HepG2 (cell line): Measurements from ENCODE around the gene DKKL1. TPM values are rescaled to one million over a fixed set of nuclear protein-coding genes. Genes with fewer than 3 reads are reported as not detected.

ENCODE experiments used
- ATAC-seq: fragments of 200-7000 bp; cut with Tn5 transposase; 3 replicates; pipeline ENCODE4 v1.9.1; 2020; ENCODE audit warnings: mild to moderate bottlenecking, moderate library complexity
- BruUV-seq: library from RNA; stranded (reverse); fragments of 400-500 nt; replicated peaks from 2 replicates; lab custom pipeline; 2021; lab: Mats Ljungman, UMichigan
- CTCF ChIA-PET: fragments of 300-600 bp; formaldehyde crosslinking; extraction: SDS; loops from one replicate; lab custom pipeline; 2021; ENCODE audit warnings: low total read pairs, inconsistent platforms, low intra/inter-chr PET ratio; lab: Yijun Ruan, JAX
- POLR2A ChIA-PET: fragments of 350-600 bp; sonication (Branson Sonifier 250); formaldehyde crosslinking; loops from one replicate; lab custom pipeline; 2020; ENCODE audit warnings: antibody characterized with exemption, inconsistent platforms; lab: Yijun Ruan, JAX
- DNase-seq: peaks from one replicate; pipeline ENCODE4 v3.0.0-alpha.2; 2015; ENCODE audit warnings: low spot score
- FAIRE-seq: peaks from 3 replicates; lab custom pipeline; 2011; peaks lifted over from hg19 to GRCh38; lab: Jason Lieb, UNC
- H2AFZ ChIP-seq: one replicate; pipeline ENCODE4 v1.6.1; 2011; ENCODE audit warnings: low read length, inconsistent platforms
- H3K27ac ChIP-seq: fragments of 300-600 bp; 3 replicates; pipeline ENCODE4 v1.8.0; 2011; ENCODE audit warnings: mixed run types, mild to moderate bottlenecking, mixed read lengths, low read length, inconsistent platforms; ENCODE audit not compliant: insufficient read depth; ENCODE audit errors: extremely low read length
- H3K27me3 ChIP-seq, 2 experiments: fragments of 200-600 bp in 1 of 2; 2 replicates in 1 of 2; 3 replicates in 1 of 2; pipeline versions ENCODE4 v1.6.0 to v1.8.0; 2011; ENCODE audit warnings: low read length in 2 of 2, mild to moderate bottlenecking in 2 of 2, moderate library complexity in 2 of 2, inconsistent platforms in 1 of 2; ENCODE audit not compliant: insufficient read depth in 2 of 2, control insufficient read depth in 1 of 2
- H3K36me3 ChIP-seq, 2 experiments: fragments of 200-600 bp in 1 of 2; replicated peaks in 1 of 2; 2 replicates in 1 of 2; 3 replicates in 1 of 2; pipeline versions ENCODE4 v1.5.1 to v1.8.0; 2011; ENCODE audit warnings: low read length in 2 of 2, inconsistent platforms in 1 of 2; ENCODE audit not compliant: insufficient read depth in 2 of 2, control insufficient read depth in 1 of 2
- H3K4me1 ChIP-seq: 2 replicates; pipeline ENCODE4 v1.5.1; 2012; ENCODE audit warnings: low read length, inconsistent platforms; ENCODE audit not compliant: insufficient read depth
- H3K4me2 ChIP-seq: 2 replicates; pipeline ENCODE4 v1.6.0; 2011; ENCODE audit warnings: low read depth, low read length, inconsistent platforms
- H3K4me3 ChIP-seq, 3 experiments: fragments of 200-600 bp in 1 of 3; sonication (generic), shearing (Covaris generic) in 1 of 3; replicated peaks in 1 of 3; 2 replicates each; pipeline ENCODE4 v1.5.1; 2011 to 2016; ENCODE audit warnings: low read length in 3 of 3, inconsistent platforms in 2 of 3, low read depth in 2 of 3, mild to moderate bottlenecking in 2 of 3, control low read depth in 1 of 3, mixed read lengths in 1 of 3; ENCODE audit not compliant: insufficient read depth in 1 of 3
- H3K79me2 ChIP-seq: one replicate; pipeline ENCODE4 v1.6.1; 2011; ENCODE audit warnings: low read length, inconsistent platforms; ENCODE audit not compliant: insufficient read depth
- H3K9ac ChIP-seq: 2 replicates; pipeline ENCODE4 v1.6.0; 2011; ENCODE audit warnings: mild to moderate bottlenecking, low read depth, low read length, inconsistent platforms; ENCODE audit not compliant: insufficient read depth
- H3K9me3 ChIP-seq: 2 replicates; pipeline ENCODE4 v1.5.1; 2012; ENCODE audit warnings: mild to moderate bottlenecking, low read length
- H4K20me1 ChIP-seq: 2 replicates; pipeline ENCODE4 v1.6.0; 2011; ENCODE audit warnings: inconsistent platforms, mild to moderate bottlenecking, low read length, moderate library complexity; ENCODE audit not compliant: insufficient read depth
- ADNP ChIP-seq: sonication (generic); formaldehyde crosslinking; IDR thresholded peaks from 2 replicates; pipeline ENCODE4 v1.4.0; 2020; ENCODE audit warnings: missing genetic modification reagents
- CHCHD3 ChIP-seq: sonication (generic); formaldehyde crosslinking; IDR thresholded peaks from 2 replicates; pipeline ENCODE4 v1.8.0; 2022; ENCODE audit warnings: mild to moderate bottlenecking, missing genetic modification reagents, moderate library complexity
- ELF3 ChIP-seq: IDR thresholded peaks from 2 replicates; pipeline ENCODE4 v1.6.1; 2016; ENCODE audit warnings: missing genetic modification reagents, missing compliant biosample characterization
- NCOA2 ChIP-seq: sonication (generic); formaldehyde crosslinking; IDR thresholded peaks from 2 replicates; pipeline ENCODE4 v1.8.0; 2022; ENCODE audit warnings: inconsistent platforms
- RFX5 ChIP-seq: IDR thresholded peaks from 2 replicates; pipeline ENCODE4 v1.6.1; 2011; ENCODE audit warnings: low read depth, low read length, improper control_type of control experiment
- SAFB2 ChIP-seq: sonication (generic); formaldehyde crosslinking; IDR thresholded peaks from 2 replicates; pipeline ENCODE4 v1.5.1; 2020; ENCODE audit warnings: missing genetic modification reagents, low read depth, mild to moderate bottlenecking, borderline replicate concordance
- SATB2 ChIP-seq: sonication (generic); formaldehyde crosslinking; IDR thresholded peaks from 2 replicates; pipeline ENCODE4 v1.5.0; 2020; ENCODE audit warnings: missing genetic modification reagents
- USF2 ChIP-seq, 2 experiments: sonication (generic) in 1 of 2; formaldehyde crosslinking in 1 of 2; IDR thresholded peaks; 2 replicates each; pipeline versions ENCODE4 v1.5.1 to v1.6.1; 2011 to 2020; ENCODE audit warnings: borderline replicate concordance in 1 of 2, low read depth in 1 of 2, low read length in 1 of 2, mild to moderate bottlenecking in 1 of 2, missing genetic modification reagents in 1 of 2, moderate library complexity in 1 of 2
- YY1 ChIP-seq: IDR thresholded peaks from 2 replicates; pipeline ENCODE4 v1.6.1; 2011; ENCODE audit warnings: low read length, low read depth, moderate library complexity, mild to moderate bottlenecking; ENCODE audit not compliant: insufficient read depth, insufficient replicate concordance
- ZNF17 ChIP-seq: sonication (generic); formaldehyde crosslinking; IDR thresholded peaks from 2 replicates; pipeline ENCODE4 v1.5.0; 2020; ENCODE audit warnings: mild to moderate bottlenecking, missing genetic modification reagents
- ZNF235 ChIP-seq: sonication (generic); formaldehyde crosslinking; IDR thresholded peaks from 2 replicates; pipeline ENCODE4 v1.8.1; 2023; ENCODE audit warnings: mild to moderate bottlenecking, missing genetic modification reagents, borderline replicate concordance
- ZNF292 ChIP-seq: sonication (generic); formaldehyde crosslinking; IDR thresholded peaks from 2 replicates; pipeline ENCODE4 v1.8.1; 2022; ENCODE audit warnings: mild to moderate bottlenecking, low read depth, missing genetic modification reagents, borderline replicate concordance
- ZNF30 ChIP-seq: sonication (generic); formaldehyde crosslinking; IDR thresholded peaks from 2 replicates; pipeline ENCODE4 v1.5.0; 2020; ENCODE audit warnings: mild to moderate bottlenecking, missing genetic modification reagents
- ZNF501 ChIP-seq: sonication (generic); formaldehyde crosslinking; IDR thresholded peaks from 2 replicates; pipeline ENCODE4 v1.5.1; 2020; ENCODE audit warnings: mild to moderate bottlenecking, moderate library complexity, missing genetic modification reagents
- ZNF614 ChIP-seq: IDR thresholded peaks from 2 replicates; pipeline ENCODE4 v1.6.1; 2018; ENCODE audit warnings: missing biosample characterization, missing genetic modification reagents, inconsistent platforms, borderline replicate concordance
- ZNF713 ChIP-seq: sonication (generic); formaldehyde crosslinking; IDR thresholded peaks from 2 replicates; pipeline ENCODE4 v1.4.0; 2020; ENCODE audit warnings: mild to moderate bottlenecking, missing genetic modification reagents
- WGBS: methylation state at CpG from one replicate; pipeline ENCODE4 v1.1.6; 2017; ENCODE audit warnings: low lambda C conversion rate; 5-methylcytosine and 5-hydroxymethylcytosine counted together
- in situ Hi-C: cut with HindIII; loops from 2 replicates; pipeline ENCODE4 v1.10.0; 2017; ENCODE audit warnings: low pct_unique_long_range_greater_than_20kb; ENCODE audit not compliant: extremely low pct_ligation_motif_present
- intact Hi-C: fragments of 100-400 bp; cut with micrococcal nuclease; formaldehyde crosslinking; loops from one replicate; pipeline ENCODE4 v1.10.0; 2022; ENCODE audit not compliant: unreplicated experiment
- polyA plus RNA-seq, 8 experiments: library from polyadenylated mRNA; depleted of rRNA in 3 of 8; stranded (reverse) in 7 of 8; unstranded in 1 of 8; fragments of >200 nt; fragmentation: Illumina TruSeq in 4 of 8; extraction: Trizol in 4 of 8; gene quantifications; 2 replicates each; pipeline versions ENCODE4 v1.2.1 to v1.2.3, GENCODE V29; 2011 to 2016; ENCODE audit warnings: low read depth in 4 of 8, missing spikeins in 1 of 8, mixed read lengths in 1 of 8; ENCODE audit not compliant: insufficient read depth in 1 of 8
- total RNA-seq, 5 experiments: library from RNA; depleted of rRNA; stranded (reverse); fragments of >200 nt; fragmentation: Illumina TruSeq; extraction: Trizol; gene quantifications; 2 replicates each; pipeline ENCODE4 v1.2.3, GENCODE V29; 2016; ENCODE audit warnings: low read depth in 1 of 5
- TF ChIP-seq, protein P1 (sequence below): sonication (generic); IDR thresholded peaks from 2 replicates; pipeline ENCODE4 v1.6.1; 2016; ENCODE audit warnings: low read depth, borderline replicate concordance

DKKL1 gene
- total and polyA plus RNA-seq, 2 of the 13 experiments (the other 11 are each of a cell fraction or from before 2014, with no cell fraction given): 0.30 to 0.31 TPM

GRCh38 chr19:49347191-49347590 is 16.5 kb upstream of the DKKL1 start:
- Histone ChIP-seq H3K4me3 (no peak overlapping the region), H3K27me3 (no peaks in the 10 kb centered on the region), H3K27ac (no peak overlapping the region), H3K36me3 (peaks cover 6 to 7% of the 10 kb centered on the region in 2 experiments; a peak in 2 of 5 replicates), H3K4me1 (no peaks in the 10 kb centered on the region), H3K9ac (no peak overlapping the region), H3K4me2 (no peak overlapping the region), H3K79me2 (no peaks in the 10 kb centered on the region), H4K20me1 (no peaks in the 10 kb centered on the region), H2AFZ (no peak overlapping the region), H3K9me3 (no peaks in the 10 kb centered on the region)
- no TSS peak for BruUV-seq
- POLR2A ChIA-PET: no interaction called here
- FAIRE-seq: no peak
- in situ Hi-C loops (no loop called here), intact Hi-C loops (no loop called here)
- no peak for ATAC-seq
- no peak for DNase-seq
- WGBS: 100% methylated on average over 12 of the region's 15 CpGs
- TF ChIP-seq SATB2 (CRISPR knock-in tag) (no peak), ZNF292 (CRISPR knock-in tag) (no peak), ZNF235 (no peak), ZNF501 (CRISPR knock-in tag) (no peak)
- CTCF ChIA-PET: no interaction called here

DNA sequence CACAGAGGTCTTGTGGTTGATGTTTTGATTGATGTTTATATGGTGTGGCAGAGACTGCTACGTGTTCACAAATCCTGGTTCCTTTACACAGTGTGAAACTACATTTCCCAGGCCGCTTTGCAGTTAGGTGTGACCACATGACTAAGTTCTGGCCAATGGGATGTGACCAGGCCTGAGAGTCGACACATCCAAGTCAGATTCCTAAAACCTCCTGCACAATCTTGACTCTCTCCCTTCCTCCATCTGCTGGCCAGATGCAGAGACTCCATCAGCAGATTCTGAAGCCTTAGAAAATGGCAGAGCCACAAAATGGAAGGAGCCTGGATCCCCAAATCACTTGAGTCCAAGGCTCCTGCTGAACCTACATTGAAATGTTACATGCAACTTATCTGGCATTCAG is 15.8 kb upstream of the DKKL1 start:
- POLR2A ChIA-PET: interaction anchor here (1.7 kb wide), 1 partner anchor 14 kb away, joined by 6 read pairs; the partner anchor contains the start of gene TEAD2
- peak; percentile 79 for ATAC-seq
- Histone ChIP-seq H3K27ac (no peak overlapping the region), H3K4me1 (no peaks in the 10 kb centered on the region), H3K9me3 (no peaks in the 10 kb centered on the region), H3K79me2 (no peaks in the 10 kb centered on the region), H4K20me1 (no peaks in the 10 kb centered on the region), H3K4me3 (no peak overlapping the region), H2AFZ (no peak overlapping the region), H3K27me3 (no peaks in the 10 kb centered on the region), H3K36me3 (peaks cover 6 to 7% of the 10 kb centered on the region in 2 experiments; a peak in 2 of 5 replicates), H3K9ac (no peak overlapping the region), H3K4me2 (no peak overlapping the region)
- no TSS peak for BruUV-seq
- CTCF ChIA-PET: no interaction called here
- WGBS: 94% methylated on average over 3 of the region's 3 CpGs
- DNase-seq: peak; percentile 44
- FAIRE-seq: peak; percentile 82
- intact Hi-C loops (no loop called here), in situ Hi-C loops (no loop called here)
- no peak for TF ChIP-seq RFX5
- 0 out of 2 replicates have a peak, but pooled peaks have one; percentile 41 for TF ChIP-seq USF2 (IDR thresholded peaks at IDR 0.05; ENCODE audit: low read depth, low read length)
- peak; percentile 72; the same call in 1 of the 2 replicates for TF ChIP-seq USF2 (CRISPR knock-in tag; IDR thresholded peaks at IDR 0.05; ENCODE audit: borderline replicate concordance)
- TF ChIP-seq SAFB2 (CRISPR knock-in tag): no peak
- TF ChIP-seq ZNF17 (CRISPR knock-in tag): no peak
- TF ChIP-seq ZNF713 (CRISPR knock-in tag): no peak
- no peak for TF ChIP-seq ADNP (CRISPR knock-in tag)
- TF ChIP-seq, protein P1, sequence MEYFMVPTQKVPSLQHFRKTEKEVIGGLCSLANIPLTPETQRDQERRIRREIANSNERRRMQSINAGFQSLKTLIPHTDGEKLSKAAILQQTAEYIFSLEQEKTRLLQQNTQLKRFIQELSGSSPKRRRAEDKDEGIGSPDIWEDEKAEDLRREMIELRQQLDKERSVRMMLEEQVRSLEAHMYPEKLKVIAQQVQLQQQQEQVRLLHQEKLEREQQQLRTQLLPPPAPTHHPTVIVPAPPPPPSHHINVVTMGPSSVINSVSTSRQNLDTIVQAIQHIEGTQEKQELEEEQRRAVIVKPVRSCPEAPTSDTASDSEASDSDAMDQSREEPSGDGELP: no peak
- TF ChIP-seq YY1: peak; percentile 29
- no peak for TF ChIP-seq CHCHD3 (CRISPR knock-in tag)
- TF ChIP-seq ZNF614 (CRISPR knock-in tag): no peak
- TF ChIP-seq ELF3: no peak
- TF ChIP-seq NCOA2 (CRISPR knock-in tag): no peak
- no peak for TF ChIP-seq ZNF30 (CRISPR knock-in tag)
